GM12878 (cell line): ENCODE measurements around the gene HEXB.

Source experiments
- CEBPB ChIP-seq, 2 experiments: fragments of 150-350 bp in 1 of 2; IDR thresholded peaks; 2 replicates each; pipeline ENCODE4 v1.6.1; 2012 to 2014; ENCODE audit warnings: low read depth in 2 of 2, low read length in 2 of 2, borderline replicate concordance in 1 of 2, inconsistent platforms in 1 of 2
- EP300 ChIP-seq, 2 experiments: fragments of 150-350 bp in 1 of 2; IDR thresholded peaks; 2 replicates each; pipeline ENCODE4 v1.6.1; 2011 to 2012; ENCODE audit warnings: low read depth in 2 of 2, low read length in 2 of 2, borderline replicate concordance in 1 of 2, improper control_type of control experiment in 1 of 2, inconsistent platforms in 1 of 2; ENCODE audit not compliant: control insufficient read depth in 1 of 2
- EZH2 ChIP-seq: IDR thresholded peaks from 2 replicates; pipeline ENCODE4 v1.6.1; 2012; ENCODE audit warnings: low read depth, mild to moderate bottlenecking, control low read depth, inconsistent platforms, low read length, borderline replicate concordance; ENCODE audit not compliant: control insufficient read depth
- HCFC1 ChIP-seq: fragments of 150-350 bp; IDR thresholded peaks from 2 replicates; pipeline ENCODE4 v1.6.1; 2014; ENCODE audit warnings: low read length
- JUND ChIP-seq: IDR thresholded peaks from 2 replicates; pipeline ENCODE4 v1.6.1; 2012; ENCODE audit warnings: low read depth, mild to moderate bottlenecking, low read length, improper control_type of control experiment, moderate library complexity
- POLR2A ChIP-seq: IDR thresholded peaks from 2 replicates; pipeline ENCODE4 v1.6.1; 2011; ENCODE audit warnings: low read depth, mild to moderate bottlenecking, low read length
- POLR2AphosphoS5 ChIP-seq: IDR thresholded peaks from 2 replicates; pipeline ENCODE4 v1.6.1; 2011; ENCODE audit warnings: mild to moderate bottlenecking, low read length, inconsistent platforms
- RELA ChIP-seq: fragments of 450-650 bp; IDR thresholded peaks from 2 replicates; pipeline ENCODE4 v1.8.0; 2014; ENCODE audit warnings: borderline replicate concordance; ENCODE audit not compliant: partially characterized antibody
- SP1 ChIP-seq: IDR thresholded peaks from one replicate; pipeline ENCODE4 v1.6.1; 2011; ENCODE audit warnings: low read depth, low read length
- TAF1 ChIP-seq: IDR thresholded peaks from 2 replicates; pipeline ENCODE4 v1.6.1; 2011; ENCODE audit warnings: mild to moderate bottlenecking, low read depth, low read length, borderline replicate concordance
- TF ChIP-seq, protein P1 (sequence below), 3 experiments: IDR thresholded peaks in 2 of 3; conservative IDR thresholded peaks in 1 of 3; 2 replicates each; pipeline ENCODE4 v1.5.1; 2011; ENCODE audit warnings: low read depth in 3 of 3, low read length in 3 of 3, mild to moderate bottlenecking in 3 of 3, control low read depth in 2 of 3, moderate library complexity in 2 of 3, inconsistent platforms in 1 of 3, mixed read lengths in 1 of 3; ENCODE audit not compliant: control insufficient read depth in 2 of 3, insufficient read depth in 1 of 3; ENCODE audit errors: extremely low read depth in 1 of 3
- TF ChIP-seq, protein P2 (sequence below): fragments of 450-650 bp; IDR thresholded peaks from 2 replicates; pipeline ENCODE4 v1.6.1; 2017; ENCODE audit warnings: borderline replicate concordance
- TF ChIP-seq, protein P3 (sequence below): IDR thresholded peaks from 2 replicates; pipeline ENCODE4 v1.6.1; 2012; ENCODE audit warnings: low read length, inconsistent platforms
- TF ChIP-seq, protein P4 (sequence below): IDR thresholded peaks from 2 replicates; pipeline ENCODE4 v1.6.1; 2012; ENCODE audit warnings: low read depth, low read length, improper control_type of control experiment

DNA sequence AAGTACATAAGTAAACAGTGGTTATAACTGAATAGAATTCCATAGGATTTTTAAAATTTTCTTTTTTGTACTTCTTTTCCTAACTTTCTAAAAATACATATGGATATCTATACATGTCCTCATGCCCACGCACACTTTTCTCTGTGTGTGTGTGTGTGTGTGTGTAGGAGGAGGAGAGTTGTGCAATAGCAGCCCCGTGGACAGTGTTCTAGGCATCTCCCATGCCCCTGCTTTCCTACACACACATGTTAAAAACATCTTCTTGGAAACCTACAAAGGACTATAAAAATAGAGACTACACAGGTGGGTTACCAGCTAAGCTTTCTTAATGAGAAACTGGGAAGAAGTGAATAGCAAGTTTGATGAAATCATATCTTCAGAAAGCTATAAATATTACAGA lies 19.8 kb upstream of the HEXB start:
- no peak for TF ChIP-seq POLR2A
- TF ChIP-seq CEBPB (IDR thresholded peaks at IDR 0.05; ENCODE audit: borderline replicate concordance in 1 of 2, low read depth in 2 of 2, low read length in 2 of 2): no peak
- TF ChIP-seq, protein P1, sequence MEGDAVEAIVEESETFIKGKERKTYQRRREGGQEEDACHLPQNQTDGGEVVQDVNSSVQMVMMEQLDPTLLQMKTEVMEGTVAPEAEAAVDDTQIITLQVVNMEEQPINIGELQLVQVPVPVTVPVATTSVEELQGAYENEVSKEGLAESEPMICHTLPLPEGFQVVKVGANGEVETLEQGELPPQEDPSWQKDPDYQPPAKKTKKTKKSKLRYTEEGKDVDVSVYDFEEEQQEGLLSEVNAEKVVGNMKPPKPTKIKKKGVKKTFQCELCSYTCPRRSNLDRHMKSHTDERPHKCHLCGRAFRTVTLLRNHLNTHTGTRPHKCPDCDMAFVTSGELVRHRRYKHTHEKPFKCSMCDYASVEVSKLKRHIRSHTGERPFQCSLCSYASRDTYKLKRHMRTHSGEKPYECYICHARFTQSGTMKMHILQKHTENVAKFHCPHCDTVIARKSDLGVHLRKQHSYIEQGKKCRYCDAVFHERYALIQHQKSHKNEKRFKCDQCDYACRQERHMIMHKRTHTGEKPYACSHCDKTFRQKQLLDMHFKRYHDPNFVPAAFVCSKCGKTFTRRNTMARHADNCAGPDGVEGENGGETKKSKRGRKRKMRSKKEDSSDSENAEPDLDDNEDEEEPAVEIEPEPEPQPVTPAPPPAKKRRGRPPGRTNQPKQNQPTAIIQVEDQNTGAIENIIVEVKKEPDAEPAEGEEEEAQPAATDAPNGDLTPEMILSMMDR (IDR thresholded peaks at IDR 0.05 in 2 of 3, conservative IDR thresholded peaks at IDR 0.05 in 1 of 3; ENCODE audit: control insufficient read depth in 2 of 3, extremely low read depth in 1 of 3, insufficient read depth in 1 of 3, low read depth in 3 of 3, low read length in 3 of 3): no peak
- TF ChIP-seq, protein P2, sequence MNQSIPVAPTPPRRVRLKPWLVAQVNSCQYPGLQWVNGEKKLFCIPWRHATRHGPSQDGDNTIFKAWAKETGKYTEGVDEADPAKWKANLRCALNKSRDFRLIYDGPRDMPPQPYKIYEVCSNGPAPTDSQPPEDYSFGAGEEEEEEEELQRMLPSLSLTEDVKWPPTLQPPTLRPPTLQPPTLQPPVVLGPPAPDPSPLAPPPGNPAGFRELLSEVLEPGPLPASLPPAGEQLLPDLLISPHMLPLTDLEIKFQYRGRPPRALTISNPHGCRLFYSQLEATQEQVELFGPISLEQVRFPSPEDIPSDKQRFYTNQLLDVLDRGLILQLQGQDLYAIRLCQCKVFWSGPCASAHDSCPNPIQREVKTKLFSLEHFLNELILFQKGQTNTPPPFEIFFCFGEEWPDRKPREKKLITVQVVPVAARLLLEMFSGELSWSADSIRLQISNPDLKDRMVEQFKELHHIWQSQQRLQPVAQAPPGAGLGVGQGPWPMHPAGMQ: no peak
- TF ChIP-seq RELA: no peak
- no peak for TF ChIP-seq HCFC1
- no peak for TF ChIP-seq TAF1
- TF ChIP-seq EP300 (IDR thresholded peaks at IDR 0.05; ENCODE audit: borderline replicate concordance in 1 of 2, control insufficient read depth in 1 of 2, low read depth in 2 of 2, low read length in 2 of 2): no peak
- TF ChIP-seq, protein P3, sequence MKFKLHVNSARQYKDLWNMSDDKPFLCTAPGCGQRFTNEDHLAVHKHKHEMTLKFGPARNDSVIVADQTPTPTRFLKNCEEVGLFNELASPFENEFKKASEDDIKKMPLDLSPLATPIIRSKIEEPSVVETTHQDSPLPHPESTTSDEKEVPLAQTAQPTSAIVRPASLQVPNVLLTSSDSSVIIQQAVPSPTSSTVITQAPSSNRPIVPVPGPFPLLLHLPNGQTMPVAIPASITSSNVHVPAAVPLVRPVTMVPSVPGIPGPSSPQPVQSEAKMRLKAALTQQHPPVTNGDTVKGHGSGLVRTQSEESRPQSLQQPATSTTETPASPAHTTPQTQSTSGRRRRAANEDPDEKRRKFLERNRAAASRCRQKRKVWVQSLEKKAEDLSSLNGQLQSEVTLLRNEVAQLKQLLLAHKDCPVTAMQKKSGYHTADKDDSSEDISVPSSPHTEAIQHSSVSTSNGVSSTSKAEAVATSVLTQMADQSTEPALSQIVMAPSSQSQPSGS: no peak
- TF ChIP-seq EZH2: no peak
- TF ChIP-seq JUND: no peak
- no peak for TF ChIP-seq SP1
- no peak for TF ChIP-seq POLR2AphosphoS5
- TF ChIP-seq, protein P4, sequence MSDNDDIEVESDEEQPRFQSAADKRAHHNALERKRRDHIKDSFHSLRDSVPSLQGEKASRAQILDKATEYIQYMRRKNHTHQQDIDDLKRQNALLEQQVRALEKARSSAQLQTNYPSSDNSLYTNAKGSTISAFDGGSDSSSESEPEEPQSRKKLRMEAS: no peak
